SK-N-SH (cell line): ENCODE data around the gene SH3RF1. TPM values are rescaled to one million over a fixed set of nuclear protein-coding genes. Genes with fewer than 3 reads are reported as not detected.
"Not testable (repeated sequence)": the region's sequence is repeated elsewhere in the genome, so short reads cannot be mapped to it uniquely, and the experiment has no call there.

Source experiments
- CTCF ChIA-PET: fragments of 300-600, 350-600 bp; formaldehyde crosslinking; extraction: SDS; loops from one replicate; lab custom pipeline; 2021; lab: Yijun Ruan, JAX
- POLR2A ChIA-PET: fragments of 350-600 bp; sonication (Branson Sonifier 250); formaldehyde crosslinking; extraction: SDS; loops from one replicate; lab custom pipeline; 2020; ENCODE audit warnings: antibody characterized with exemption, inconsistent platforms; lab: Yijun Ruan, JAX
- DNase-seq: peaks from one replicate; pipeline ENCODE4 v3.0.0; 2012
- H2AFZ ChIP-seq: fragments of 200-600 bp; sonication (generic); 2 replicates; pipeline ENCODE4 v1.8.1; 2016; ENCODE audit warnings: antibody characterized with exemption, mild to moderate bottlenecking, low read depth
- H3F3A ChIP-seq: fragments of 200-600 bp; sonication (generic); replicated peaks from 2 replicates; pipeline ENCODE3; 2016; ENCODE audit warnings: antibody characterized with exemption, mild to moderate bottlenecking; ENCODE audit not compliant: insufficient read depth
- H3K27ac ChIP-seq, 2 experiments: fragments of 200-500 bp in 1 of 2; fragments of 200-600 bp in 1 of 2; sonication (Bioruptor generic) in 1 of 2; sonication (generic), shearing (Covaris generic) in 1 of 2; 2 replicates each; pipeline versions ENCODE4 v1.5.1 to v1.6.1; 2014 to 2016; ENCODE audit warnings: low read depth in 2 of 2, inconsistent platforms in 1 of 2, low read length in 1 of 2, mild to moderate bottlenecking in 1 of 2, mixed read lengths in 1 of 2
- H3K27me3 ChIP-seq: fragments of 200-600 bp; sonication (generic), shearing (Covaris generic); 2 replicates; pipeline ENCODE4 v1.6.1; 2016; ENCODE audit warnings: mixed run types; ENCODE audit not compliant: insufficient read depth
- H3K36me3 ChIP-seq, 2 experiments: fragments of 200-500 bp in 1 of 2; fragments of 200-600 bp in 1 of 2; sonication (Bioruptor generic) in 1 of 2; sonication (generic) in 1 of 2; replicated peaks in 1 of 2; 2 replicates each; pipeline versions ENCODE3 to v1.5.1; 2014 to 2016; ENCODE audit warnings: low read length in 1 of 2, mild to moderate bottlenecking in 1 of 2; ENCODE audit not compliant: insufficient read depth in 2 of 2, control insufficient read depth in 1 of 2
- H3K4me1 ChIP-seq, 2 experiments: fragments of 200-500 bp in 1 of 2; fragments of 200-600 bp in 1 of 2; sonication (Bioruptor generic) in 1 of 2; sonication (generic), shearing (Covaris generic) in 1 of 2; 2 replicates each; pipeline versions ENCODE4 v1.5.1 to v1.6.1; 2014 to 2016; ENCODE audit warnings: low read depth in 1 of 2, low read length in 1 of 2, mixed run types in 1 of 2; ENCODE audit not compliant: insufficient read depth in 2 of 2, control insufficient read depth in 1 of 2
- H3K4me2 ChIP-seq: fragments of 200-600 bp; sonication (generic), shearing (Covaris generic); 2 replicates; pipeline ENCODE4 v1.6.1; 2017; ENCODE audit warnings: mixed run types
- H3K4me3 ChIP-seq, 2 experiments: fragments of 200-500 bp in 1 of 2; fragments of 200-600 bp in 1 of 2; sonication (Bioruptor generic) in 1 of 2; sonication (generic), shearing (Covaris generic) in 1 of 2; 2 replicates each; pipeline versions ENCODE4 v1.5.1 to v1.8.1; 2014 to 2016; ENCODE audit warnings: low read depth in 2 of 2, inconsistent platforms in 1 of 2, low read length in 1 of 2, mild to moderate bottlenecking in 1 of 2, mixed read lengths in 1 of 2, moderate library complexity in 1 of 2
- H3K79me2 ChIP-seq: fragments of 200-600 bp; sonication (generic); 2 replicates; pipeline ENCODE4 v1.8.1; 2017; ENCODE audit warnings: mild to moderate bottlenecking; ENCODE audit not compliant: insufficient read depth
- H3K9ac ChIP-seq: fragments of 200-600 bp; sonication (generic); 2 replicates; pipeline ENCODE4 v1.6.1; 2017; ENCODE audit warnings: mixed run types
- H3K9me2 ChIP-seq: fragments of 200-600 bp; sonication (generic); 2 replicates; pipeline ENCODE4 v1.6.1; 2017; ENCODE audit warnings: mixed run types
- H3K9me3 ChIP-seq: fragments of 200-600 bp; sonication (generic); 2 replicates; pipeline ENCODE4 v1.6.1; 2017; ENCODE audit warnings: mixed run types, mild to moderate bottlenecking, moderate library complexity
- H4K20me1 ChIP-seq: fragments of 200-600 bp; sonication (generic); 2 replicates; pipeline ENCODE4 v1.6.1; 2017; ENCODE audit warnings: mild to moderate bottlenecking, mixed run types; ENCODE audit not compliant: insufficient read depth
- ELF1 ChIP-seq: IDR thresholded peaks from 2 replicates; pipeline ENCODE4 v1.4.0; 2012
- FOSL2 ChIP-seq: IDR thresholded peaks from 2 replicates; pipeline ENCODE4 v1.4.0; 2012; ENCODE audit warnings: low read depth, mild to moderate bottlenecking, moderate library complexity, borderline replicate concordance
- FOXJ3 ChIP-seq: sonication (generic); formaldehyde crosslinking; IDR thresholded peaks from 2 replicates; pipeline ENCODE4 v1.5.1; 2020; ENCODE audit warnings: mild to moderate bottlenecking, missing genetic modification reagents
- FOXM1 ChIP-seq: IDR thresholded peaks from 2 replicates; pipeline ENCODE4 v1.4.0; 2012; ENCODE audit warnings: low read depth, mild to moderate bottlenecking
- GABPA ChIP-seq: IDR thresholded peaks from 2 replicates; pipeline ENCODE4 v1.4.0; 2012; ENCODE audit warnings: low read depth, mild to moderate bottlenecking
- JUND ChIP-seq: IDR thresholded peaks from 2 replicates; pipeline ENCODE4 v1.4.0; 2012
- NRF1 ChIP-seq: IDR thresholded peaks from 2 replicates; pipeline ENCODE4 v1.6.1; 2012; ENCODE audit warnings: low read depth, mild to moderate bottlenecking, low read length
- POLR2AphosphoS5 ChIP-seq: IDR thresholded peaks from 2 replicates; pipeline ENCODE4 v1.6.1; 2012; ENCODE audit warnings: low read depth, low read length
- RCOR1 ChIP-seq: fragments of 150-350 bp; IDR thresholded peaks from 2 replicates; pipeline ENCODE4 v1.6.1; 2017; ENCODE audit warnings: antibody characterized with exemption, low read length
- SIN3A ChIP-seq: IDR thresholded peaks from 2 replicates; pipeline ENCODE4 v1.6.1; 2012; ENCODE audit warnings: low read depth, mild to moderate bottlenecking, low read length, moderate library complexity, borderline replicate concordance
- SMC3 ChIP-seq: IDR thresholded peaks from 2 replicates; pipeline ENCODE4 v1.6.1; 2012; ENCODE audit warnings: low read depth, low read length, improper control_type of control experiment
- TAF1 ChIP-seq: IDR thresholded peaks from 2 replicates; pipeline ENCODE4 v1.6.1; 2012; ENCODE audit warnings: low read depth, mild to moderate bottlenecking, low read length, moderate library complexity, borderline replicate concordance
- TEAD4 ChIP-seq: IDR thresholded peaks from 2 replicates; pipeline ENCODE4 v1.4.0; 2012; ENCODE audit warnings: mild to moderate bottlenecking, borderline replicate concordance; ENCODE audit not compliant: insufficient read depth
- YY1 ChIP-seq: IDR thresholded peaks from 2 replicates; pipeline ENCODE4 v1.4.0; 2012; ENCODE audit warnings: low read depth, mild to moderate bottlenecking
- WGBS: methylation state at CpG from one replicate; pipeline ENCODE4 v1.1.6; 2017; ENCODE audit warnings: low lambda C conversion rate; 5-methylcytosine and 5-hydroxymethylcytosine counted together
- polyA plus RNA-seq, 3 experiments: library from polyadenylated mRNA; depleted of rRNA; stranded (reverse); fragments of >200 nt; gene quantifications; 2 replicates each; pipeline ENCODE4 v1.2.3, GENCODE V29; 2012
- TF ChIP-seq, protein P1 (sequence below): IDR thresholded peaks from 2 replicates; pipeline ENCODE4 v1.6.1; 2012; ENCODE audit warnings: mild to moderate bottlenecking, low read depth, low read length, moderate library complexity
- TF ChIP-seq, protein P2 (sequence below): fragments of 150-350 bp; IDR thresholded peaks from 2 replicates; pipeline ENCODE4 v1.6.1; 2017; ENCODE audit warnings: antibody characterized with exemption, low read length, low read depth, borderline replicate concordance
- TF ChIP-seq, protein P3 (sequence below): IDR thresholded peaks from 2 replicates; pipeline ENCODE4 v1.4.0; 2012; ENCODE audit warnings: low read depth, borderline replicate concordance
- TF ChIP-seq, protein P4 (sequence below): IDR thresholded peaks from 2 replicates; pipeline ENCODE4; 2012

Gene SH3RF1
- polyA plus RNA-seq, 1 of the 3 experiments (the other 2 are of a cell fraction): 22.0 TPM

DNA sequence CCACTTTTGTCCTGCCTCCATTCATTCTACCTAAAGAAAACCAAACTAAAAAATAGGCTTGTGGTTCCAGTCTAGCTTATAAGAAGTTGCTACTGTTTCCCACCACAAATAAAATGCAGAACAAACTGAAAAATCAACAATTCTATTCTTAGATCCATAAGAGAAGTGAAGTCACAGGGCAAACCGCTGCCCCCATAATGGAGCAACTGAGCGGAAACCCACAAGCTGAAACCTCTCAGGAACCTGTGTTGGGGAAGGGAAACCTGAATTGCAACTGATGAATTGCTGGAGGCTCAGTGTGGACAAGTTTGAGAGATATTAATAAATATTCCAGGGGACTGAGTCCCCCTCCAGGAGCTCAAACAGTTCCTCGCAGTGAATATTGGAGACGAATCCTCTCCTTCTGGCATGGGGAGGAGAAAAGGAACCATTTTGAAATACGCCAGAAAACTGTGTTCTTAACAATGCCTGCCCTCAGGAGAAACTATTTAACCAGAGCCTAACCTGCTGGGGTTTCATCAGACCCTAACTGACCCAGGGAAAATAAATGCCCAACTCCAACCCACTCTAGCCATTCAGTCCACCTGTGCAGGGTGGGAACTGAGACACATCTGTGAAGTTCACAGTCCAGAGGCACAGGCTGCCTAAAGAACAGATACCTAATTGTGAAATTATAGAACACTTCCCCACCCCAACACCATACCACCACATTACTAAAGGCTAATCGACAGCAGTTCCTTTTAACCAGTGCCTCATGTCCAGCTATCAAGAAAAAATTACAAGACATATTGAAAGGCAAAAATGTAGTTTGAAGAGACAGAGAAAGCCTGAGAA is 22.8 kb upstream of the SH3RF1 start:
- 91% methylated on average over 6 of the region's 6 CpGs for WGBS
- CTCF ChIA-PET: no interaction called here

DNA sequence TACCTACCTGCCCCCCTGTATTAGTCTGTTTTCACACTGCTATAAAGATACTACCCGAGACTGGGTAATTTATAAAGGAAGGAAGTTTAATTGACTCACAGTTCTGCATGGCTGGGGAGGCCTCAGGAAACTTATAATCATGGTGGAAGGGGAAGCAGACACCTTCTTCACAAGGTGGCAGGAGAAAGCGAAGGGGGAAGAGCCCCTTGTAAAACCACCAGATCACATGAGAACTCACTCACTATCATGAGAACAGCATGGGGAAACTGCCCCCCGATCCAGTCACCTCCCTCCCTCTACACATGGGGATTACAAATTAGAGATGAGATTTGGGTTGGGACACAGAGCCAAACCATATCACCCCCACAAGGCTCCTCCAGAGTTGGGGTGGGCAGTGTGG is 17.2 kb upstream of the SH3RF1 start:
- H4K20me1 ChIP-seq, H3K79me2 ChIP-seq, H3K27ac ChIP-seq, H3K9me2 ChIP-seq, POLR2A ChIA-PET, H3K9me3 ChIP-seq, H3K9ac ChIP-seq, H3K27me3 ChIP-seq, H3K4me1 ChIP-seq, DNase-seq, H3K36me3 ChIP-seq, H3K4me2 ChIP-seq, H2AFZ ChIP-seq, H3K4me3 ChIP-seq: not testable (repeated sequence)
- 98% methylated on average over 3 of the region's 3 CpGs for WGBS
- CTCF ChIA-PET: interaction anchor here (1.5 kb wide), 1 partner anchor 14 kb away, joined by 3 read pairs; no protein-coding TSS in a partner anchor
- H3F3A ChIP-seq: peaks cover 14% of the 10 kb centered on the region

More for the DNA sequence above, 22.8 kb upstream of the SH3RF1 start:
- Histone ChIP-seq H3K9me3 (no peaks in the 10 kb centered on the region), H3K36me3 (no peaks in the 10 kb centered on the region), H3K27me3 (no peaks in the 10 kb centered on the region), H3K9me2 (no peaks in the 10 kb centered on the region), H3K9ac (no peak overlapping the region), H3K4me3 (no peak overlapping the region), H3K4me2 (no peak overlapping the region)
- no peak for DNase-seq
- POLR2A ChIA-PET: no interaction called here
- TF ChIP-seq YY1 (no peak), NRF1 (no peak), POLR2AphosphoS5 (no peak), FOSL2 (no peak), SMC3 (no peak), TAF1 (no peak), FOXJ3 (CRISPR knock-in tag) (no peak), TEAD4 (no peak), ELF1 (no peak), RCOR1 (no peak), FOXM1 (no peak), SIN3A (no peak), JUND (no peak), GABPA (no peak)
- TF ChIP-seq, protein P1, sequence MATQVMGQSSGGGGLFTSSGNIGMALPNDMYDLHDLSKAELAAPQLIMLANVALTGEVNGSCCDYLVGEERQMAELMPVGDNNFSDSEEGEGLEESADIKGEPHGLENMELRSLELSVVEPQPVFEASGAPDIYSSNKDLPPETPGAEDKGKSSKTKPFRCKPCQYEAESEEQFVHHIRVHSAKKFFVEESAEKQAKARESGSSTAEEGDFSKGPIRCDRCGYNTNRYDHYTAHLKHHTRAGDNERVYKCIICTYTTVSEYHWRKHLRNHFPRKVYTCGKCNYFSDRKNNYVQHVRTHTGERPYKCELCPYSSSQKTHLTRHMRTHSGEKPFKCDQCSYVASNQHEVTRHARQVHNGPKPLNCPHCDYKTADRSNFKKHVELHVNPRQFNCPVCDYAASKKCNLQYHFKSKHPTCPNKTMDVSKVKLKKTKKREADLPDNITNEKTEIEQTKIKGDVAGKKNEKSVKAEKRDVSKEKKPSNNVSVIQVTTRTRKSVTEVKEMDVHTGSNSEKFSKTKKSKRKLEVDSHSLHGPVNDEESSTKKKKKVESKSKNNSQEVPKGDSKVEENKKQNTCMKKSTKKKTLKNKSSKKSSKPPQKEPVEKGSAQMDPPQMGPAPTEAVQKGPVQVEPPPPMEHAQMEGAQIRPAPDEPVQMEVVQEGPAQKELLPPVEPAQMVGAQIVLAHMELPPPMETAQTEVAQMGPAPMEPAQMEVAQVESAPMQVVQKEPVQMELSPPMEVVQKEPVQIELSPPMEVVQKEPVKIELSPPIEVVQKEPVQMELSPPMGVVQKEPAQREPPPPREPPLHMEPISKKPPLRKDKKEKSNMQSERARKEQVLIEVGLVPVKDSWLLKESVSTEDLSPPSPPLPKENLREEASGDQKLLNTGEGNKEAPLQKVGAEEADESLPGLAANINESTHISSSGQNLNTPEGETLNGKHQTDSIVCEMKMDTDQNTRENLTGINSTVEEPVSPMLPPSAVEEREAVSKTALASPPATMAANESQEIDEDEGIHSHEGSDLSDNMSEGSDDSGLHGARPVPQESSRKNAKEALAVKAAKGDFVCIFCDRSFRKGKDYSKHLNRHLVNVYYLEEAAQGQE: no peak
- TF ChIP-seq, protein P2, sequence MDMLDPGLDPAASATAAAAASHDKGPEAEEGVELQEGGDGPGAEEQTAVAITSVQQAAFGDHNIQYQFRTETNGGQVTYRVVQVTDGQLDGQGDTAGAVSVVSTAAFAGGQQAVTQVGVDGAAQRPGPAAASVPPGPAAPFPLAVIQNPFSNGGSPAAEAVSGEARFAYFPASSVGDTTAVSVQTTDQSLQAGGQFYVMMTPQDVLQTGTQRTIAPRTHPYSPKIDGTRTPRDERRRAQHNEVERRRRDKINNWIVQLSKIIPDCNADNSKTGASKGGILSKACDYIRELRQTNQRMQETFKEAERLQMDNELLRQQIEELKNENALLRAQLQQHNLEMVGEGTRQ: no peak
- TF ChIP-seq, protein P3, sequence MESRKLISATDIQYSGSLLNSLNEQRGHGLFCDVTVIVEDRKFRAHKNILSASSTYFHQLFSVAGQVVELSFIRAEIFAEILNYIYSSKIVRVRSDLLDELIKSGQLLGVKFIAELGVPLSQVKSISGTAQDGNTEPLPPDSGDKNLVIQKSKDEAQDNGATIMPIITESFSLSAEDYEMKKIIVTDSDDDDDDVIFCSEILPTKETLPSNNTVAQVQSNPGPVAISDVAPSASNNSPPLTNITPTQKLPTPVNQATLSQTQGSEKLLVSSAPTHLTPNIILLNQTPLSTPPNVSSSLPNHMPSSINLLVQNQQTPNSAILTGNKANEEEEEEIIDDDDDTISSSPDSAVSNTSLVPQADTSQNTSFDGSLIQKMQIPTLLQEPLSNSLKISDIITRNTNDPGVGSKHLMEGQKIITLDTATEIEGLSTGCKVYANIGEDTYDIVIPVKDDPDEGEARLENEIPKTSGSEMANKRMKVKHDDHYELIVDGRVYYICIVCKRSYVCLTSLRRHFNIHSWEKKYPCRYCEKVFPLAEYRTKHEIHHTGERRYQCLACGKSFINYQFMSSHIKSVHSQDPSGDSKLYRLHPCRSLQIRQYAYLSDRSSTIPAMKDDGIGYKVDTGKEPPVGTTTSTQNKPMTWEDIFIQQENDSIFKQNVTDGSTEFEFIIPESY: no peak
- TF ChIP-seq, protein P4, sequence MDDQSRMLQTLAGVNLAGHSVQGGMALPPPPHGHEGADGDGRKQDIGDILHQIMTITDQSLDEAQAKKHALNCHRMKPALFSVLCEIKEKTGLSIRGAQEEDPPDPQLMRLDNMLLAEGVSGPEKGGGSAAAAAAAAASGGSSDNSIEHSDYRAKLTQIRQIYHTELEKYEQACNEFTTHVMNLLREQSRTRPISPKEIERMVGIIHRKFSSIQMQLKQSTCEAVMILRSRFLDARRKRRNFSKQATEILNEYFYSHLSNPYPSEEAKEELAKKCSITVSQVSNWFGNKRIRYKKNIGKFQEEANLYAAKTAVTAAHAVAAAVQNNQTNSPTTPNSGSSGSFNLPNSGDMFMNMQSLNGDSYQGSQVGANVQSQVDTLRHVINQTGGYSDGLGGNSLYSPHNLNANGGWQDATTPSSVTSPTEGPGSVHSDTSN: no peak
- TF ChIP-seq, all 33 proteins: peak for 0
- H3K4me1 ChIP-seq: no peaks in the 10 kb centered on the region
- H3K79me2 ChIP-seq: no peaks in the 10 kb centered on the region
- no peaks in the 10 kb centered on the region for H4K20me1 ChIP-seq
- H3F3A ChIP-seq: no peaks in the 10 kb centered on the region
- H3K27ac ChIP-seq: no peak overlapping the region
- no peak overlapping the region for H2AFZ ChIP-seq
